ENCODE measurements around the gene FER. TPM values are rescaled to one million over a fixed set of nuclear protein-coding genes. Genes with fewer than 3 reads are reported as not detected.

The FER gene
- total RNA-seq, 1 donor from 2014 or later, result 30.7 TPM

DNA sequence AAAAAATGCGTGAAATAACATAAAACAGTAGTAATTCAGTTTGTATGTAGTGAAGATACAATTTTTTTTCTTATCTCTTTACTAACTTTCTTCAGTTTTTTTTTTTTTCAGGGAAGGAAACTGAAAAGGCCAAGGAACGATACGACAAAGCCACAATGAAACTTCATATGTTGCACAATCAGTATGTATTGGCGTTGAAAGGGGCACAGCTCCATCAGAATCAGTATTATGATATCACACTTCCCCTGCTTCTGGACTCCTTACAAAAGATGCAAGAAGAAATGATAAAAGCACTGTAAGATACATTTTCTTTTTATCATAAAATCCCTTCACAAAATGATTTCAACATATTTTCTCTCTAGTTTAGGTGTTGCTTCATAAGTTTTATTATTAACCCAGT lies 120.0 kb downstream of the FER start:
- Mint-ChIP-seq H3K9me3 (ENCODE audit: unreplicated experiment) (no peaks in the 10 kb centered on the region), H3K36me3 (ENCODE audit: low read depth, unreplicated experiment) (peaks cover 9% of the 10 kb centered on the region), H3K27me3 (ENCODE audit: unreplicated experiment) (no peaks in the 10 kb centered on the region), H3K4me1 (ENCODE audit: unreplicated experiment) (peaks cover 10% of the 10 kb centered on the region), H3K4me3 (ENCODE audit: unreplicated experiment) (no peak overlapping the region), H3K27ac (ENCODE audit: unreplicated experiment) (no peak overlapping the region)
- DNase-seq (ENCODE audit: low spot score), result no peak
- no peak for TF ChIP-seq CTCF (IDR thresholded peaks at IDR 0.05; ENCODE audit: unreplicated experiment)

GRCh38 chr5:108869066-108869465 lies 121.4 kb downstream of the FER start:
- Mint-ChIP-seq H3K4me1 (ENCODE audit: unreplicated experiment) (peaks cover 10% of the 10 kb centered on the region), H3K36me3 (ENCODE audit: low read depth, unreplicated experiment) (peaks cover 9% of the 10 kb centered on the region), H3K9me3 (ENCODE audit: unreplicated experiment) (no peaks in the 10 kb centered on the region), H3K27me3 (ENCODE audit: unreplicated experiment) (no peaks in the 10 kb centered on the region), H3K27ac (ENCODE audit: unreplicated experiment) (no peak overlapping the region), H3K4me3 (ENCODE audit: unreplicated experiment) (no peak overlapping the region)
- TF ChIP-seq CTCF (IDR thresholded peaks at IDR 0.05; ENCODE audit: unreplicated experiment), result no peak
- no peak for DNase-seq (ENCODE audit: low spot score)

DNA sequence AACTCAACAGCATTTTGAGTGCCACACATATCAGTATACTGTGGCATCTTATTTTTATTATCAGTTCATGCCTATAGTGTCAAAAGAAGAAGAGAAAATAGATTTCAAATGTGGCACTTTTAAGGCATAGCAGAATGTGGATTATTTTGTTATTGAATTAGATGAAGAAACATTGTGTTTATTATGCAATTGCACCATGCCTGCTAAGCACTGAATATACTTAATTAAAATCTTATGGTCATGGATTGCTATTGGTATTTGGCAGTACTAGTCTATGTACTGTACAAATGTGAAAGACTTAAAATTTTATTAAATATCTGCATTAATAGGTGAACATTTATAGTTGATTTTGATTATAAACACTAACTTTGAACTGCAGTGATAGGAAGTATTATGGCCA lies 128.8 kb downstream of the FER start:
- Mint-ChIP-seq H3K27me3 (ENCODE audit: unreplicated experiment) (no peaks in the 10 kb centered on the region), H3K36me3 (ENCODE audit: low read depth, unreplicated experiment) (peaks cover 6% of the 10 kb centered on the region), H3K9me3 (ENCODE audit: unreplicated experiment) (no peaks in the 10 kb centered on the region), H3K4me3 (ENCODE audit: unreplicated experiment) (no peak overlapping the region), H3K4me1 (ENCODE audit: unreplicated experiment) (no peaks in the 10 kb centered on the region), H3K27ac (ENCODE audit: unreplicated experiment) (no peak overlapping the region)
- DNase-seq (ENCODE audit: low spot score), result no peak
- no peak for TF ChIP-seq CTCF (IDR thresholded peaks at IDR 0.05; ENCODE audit: unreplicated experiment)

DNA sequence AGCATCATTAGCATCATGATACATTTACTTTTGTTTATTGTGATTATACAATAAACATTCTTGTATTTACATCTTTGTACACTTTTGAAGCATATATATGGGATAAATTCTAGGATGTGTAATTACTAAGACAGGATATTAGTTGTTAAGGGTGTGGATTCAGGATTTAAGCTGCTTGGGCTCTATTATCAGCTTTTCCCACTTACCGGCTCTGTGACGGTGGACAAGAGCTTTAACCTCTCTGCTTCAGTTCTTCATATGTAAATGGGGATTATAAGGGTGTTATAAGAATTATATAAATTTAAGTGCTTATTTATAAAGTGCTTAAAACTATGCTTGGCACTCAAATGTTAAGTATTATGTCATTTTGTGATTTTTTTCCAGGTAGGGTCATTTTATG lies 131.1 kb downstream of the FER start:
- Mint-ChIP-seq H3K4me1 (ENCODE audit: unreplicated experiment) (no peaks in the 10 kb centered on the region), H3K27me3 (ENCODE audit: unreplicated experiment) (no peaks in the 10 kb centered on the region), H3K4me3 (ENCODE audit: unreplicated experiment) (no peak overlapping the region), H3K9me3 (ENCODE audit: unreplicated experiment) (no peaks in the 10 kb centered on the region), H3K27ac (ENCODE audit: unreplicated experiment) (no peak overlapping the region), H3K36me3 (ENCODE audit: low read depth, unreplicated experiment) (peaks cover 7% of the 10 kb centered on the region)
- DNase-seq (ENCODE audit: low spot score), result no peak
- no peak for TF ChIP-seq CTCF (IDR thresholded peaks at IDR 0.05; ENCODE audit: unreplicated experiment)

DNA sequence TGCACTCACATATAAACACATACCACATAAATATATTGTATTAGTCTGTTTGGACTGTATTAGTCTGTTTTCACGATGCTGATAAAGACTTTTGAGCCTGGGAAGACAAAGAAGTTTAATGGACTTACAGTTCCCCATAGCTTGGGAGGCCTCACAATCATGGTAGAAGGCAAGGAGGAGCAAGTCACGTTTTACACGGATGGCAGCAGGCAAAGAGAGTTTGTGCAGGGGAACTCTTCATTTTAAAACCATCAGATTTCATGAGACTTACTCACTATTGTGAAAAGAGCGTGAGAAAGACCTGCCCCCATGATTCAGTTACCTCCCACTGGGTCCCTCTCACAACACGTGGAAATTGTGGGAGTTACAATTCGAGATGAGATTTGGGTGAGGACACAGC lies 133.4 kb downstream of the FER start:
- DNase-seq (ENCODE audit: low spot score), result no peak
- TF ChIP-seq CTCF (IDR thresholded peaks at IDR 0.05; ENCODE audit: unreplicated experiment), result no peak
- Mint-ChIP-seq H3K27ac (ENCODE audit: unreplicated experiment) (no peak overlapping the region), H3K9me3 (ENCODE audit: unreplicated experiment) (no peaks in the 10 kb centered on the region), H3K27me3 (ENCODE audit: unreplicated experiment) (no peaks in the 10 kb centered on the region), H3K4me1 (ENCODE audit: unreplicated experiment) (no peaks in the 10 kb centered on the region), H3K4me3 (ENCODE audit: unreplicated experiment) (peak overlapping the region; percentile 7), H3K36me3 (ENCODE audit: low read depth, unreplicated experiment) (peaks cover 7% of the 10 kb centered on the region)
